C4-2B (cell line): ENCODE measurements around the gene PLXNA2.

ENCODE experiments used
- H3K27ac ChIP-seq: fragments of 450-650 bp; 2 replicates; pipeline ENCODE4 v1.5.1; 2017
- ZFX ChIP-seq: fragments of 450-650 bp; IDR thresholded peaks from 2 replicates; pipeline ENCODE4 v1.6.1; 2017
- TF ChIP-seq, protein P1 (sequence below): fragments of 450-650 bp; conservative IDR thresholded peaks from 2 replicates; pipeline ENCODE4 v1.5.1; 2017; ENCODE audit warnings: mild to moderate bottlenecking

The PLXNA2 gene

DNA sequence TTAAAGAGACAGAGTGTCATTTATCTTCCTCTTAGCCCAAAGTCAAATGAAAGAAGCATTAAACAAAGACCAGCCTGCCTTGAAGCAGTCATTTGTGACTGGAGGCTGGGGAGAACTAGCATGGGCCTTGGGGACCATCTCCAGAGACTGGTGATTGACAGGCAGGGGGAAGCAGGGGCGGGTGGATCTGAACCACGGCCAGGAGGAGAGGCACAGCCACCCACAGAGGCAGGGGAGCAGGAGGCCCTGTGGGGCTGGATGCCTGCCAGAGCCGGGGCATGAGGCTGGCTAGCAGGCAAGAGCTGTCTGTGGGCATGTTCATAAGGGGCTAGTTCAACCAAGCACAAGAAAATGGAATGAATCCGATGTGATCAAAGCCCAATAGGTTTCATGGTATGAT, 73.9 kb downstream of the PLXNA2 start:
- TF ChIP-seq, protein P1, sequence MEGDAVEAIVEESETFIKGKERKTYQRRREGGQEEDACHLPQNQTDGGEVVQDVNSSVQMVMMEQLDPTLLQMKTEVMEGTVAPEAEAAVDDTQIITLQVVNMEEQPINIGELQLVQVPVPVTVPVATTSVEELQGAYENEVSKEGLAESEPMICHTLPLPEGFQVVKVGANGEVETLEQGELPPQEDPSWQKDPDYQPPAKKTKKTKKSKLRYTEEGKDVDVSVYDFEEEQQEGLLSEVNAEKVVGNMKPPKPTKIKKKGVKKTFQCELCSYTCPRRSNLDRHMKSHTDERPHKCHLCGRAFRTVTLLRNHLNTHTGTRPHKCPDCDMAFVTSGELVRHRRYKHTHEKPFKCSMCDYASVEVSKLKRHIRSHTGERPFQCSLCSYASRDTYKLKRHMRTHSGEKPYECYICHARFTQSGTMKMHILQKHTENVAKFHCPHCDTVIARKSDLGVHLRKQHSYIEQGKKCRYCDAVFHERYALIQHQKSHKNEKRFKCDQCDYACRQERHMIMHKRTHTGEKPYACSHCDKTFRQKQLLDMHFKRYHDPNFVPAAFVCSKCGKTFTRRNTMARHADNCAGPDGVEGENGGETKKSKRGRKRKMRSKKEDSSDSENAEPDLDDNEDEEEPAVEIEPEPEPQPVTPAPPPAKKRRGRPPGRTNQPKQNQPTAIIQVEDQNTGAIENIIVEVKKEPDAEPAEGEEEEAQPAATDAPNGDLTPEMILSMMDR: no peak
- TF ChIP-seq ZFX: no peak
- H3K27ac ChIP-seq: no peak overlapping the region

DNA sequence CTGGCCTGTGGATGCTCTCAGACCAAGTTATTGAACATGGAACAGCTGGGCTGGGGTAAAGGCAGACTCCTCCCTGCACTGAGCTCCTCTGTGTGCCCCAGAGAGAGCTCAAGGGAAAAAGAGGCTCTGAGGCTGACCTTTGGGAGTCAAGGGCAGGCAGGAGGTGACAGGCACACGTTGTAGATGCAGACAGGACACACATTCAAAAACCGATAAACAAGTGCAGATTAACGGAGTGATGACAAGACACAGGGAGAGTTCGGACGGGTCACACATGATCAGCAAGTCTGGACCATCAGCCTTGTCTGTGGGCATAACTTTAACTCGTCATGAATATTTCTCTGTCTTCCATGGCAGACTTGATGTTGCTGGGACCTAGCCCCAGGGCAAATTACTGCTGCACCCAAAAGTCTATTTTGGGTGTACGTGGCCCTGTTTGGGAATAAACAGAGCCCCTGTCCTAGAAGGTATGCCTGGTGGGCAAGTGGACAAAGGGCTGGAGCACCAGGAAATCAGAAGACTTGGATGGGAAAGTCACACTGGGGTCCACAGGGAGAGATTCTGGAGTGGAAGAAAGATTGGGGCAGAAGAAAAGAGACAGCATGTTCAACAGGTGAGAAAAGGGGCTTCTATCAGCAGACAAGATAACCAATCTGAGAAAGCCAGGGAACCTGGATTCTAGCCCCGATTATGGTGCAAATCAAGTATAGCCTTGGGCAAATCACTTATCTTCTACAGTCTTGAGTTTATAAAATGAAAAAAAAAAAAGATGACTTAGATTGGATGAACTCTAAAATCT, 74.9 kb downstream of the PLXNA2 start:
- TF ChIP-seq, protein P1: no peak
- no peak for TF ChIP-seq ZFX
- no peak overlapping the region for H3K27ac ChIP-seq

DNA sequence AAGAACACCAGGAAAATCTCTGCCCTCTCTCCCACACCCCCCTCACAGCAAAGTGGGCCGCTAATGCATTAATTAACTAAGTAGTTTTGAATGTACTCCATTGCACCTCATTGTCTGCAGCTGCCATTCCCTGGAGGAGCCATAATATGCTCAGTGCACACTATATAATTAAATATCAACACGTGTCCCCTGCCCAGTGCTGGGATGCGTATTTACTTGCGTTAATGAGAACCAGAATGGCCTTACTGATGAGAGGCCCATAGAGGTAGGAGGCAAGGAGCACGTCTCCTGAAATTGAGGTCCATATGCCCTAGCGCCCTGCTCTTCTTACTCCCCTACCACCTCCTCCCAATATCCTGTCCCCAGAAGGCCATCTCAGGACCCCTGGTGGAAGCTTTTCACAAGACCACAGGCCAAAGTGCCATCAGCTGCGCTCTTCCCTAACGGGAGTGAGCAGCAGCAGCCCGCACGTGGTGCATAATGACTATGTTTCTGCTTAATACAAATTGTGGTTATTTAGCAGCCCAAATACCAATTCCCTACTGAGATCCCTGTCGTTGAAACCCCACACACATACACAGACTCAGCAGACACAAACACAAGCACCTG, 76.8 kb downstream of the PLXNA2 start:
- TF ChIP-seq, protein P1: no peak
- no peak for TF ChIP-seq ZFX
- H3K27ac ChIP-seq: no peak overlapping the region

DNA sequence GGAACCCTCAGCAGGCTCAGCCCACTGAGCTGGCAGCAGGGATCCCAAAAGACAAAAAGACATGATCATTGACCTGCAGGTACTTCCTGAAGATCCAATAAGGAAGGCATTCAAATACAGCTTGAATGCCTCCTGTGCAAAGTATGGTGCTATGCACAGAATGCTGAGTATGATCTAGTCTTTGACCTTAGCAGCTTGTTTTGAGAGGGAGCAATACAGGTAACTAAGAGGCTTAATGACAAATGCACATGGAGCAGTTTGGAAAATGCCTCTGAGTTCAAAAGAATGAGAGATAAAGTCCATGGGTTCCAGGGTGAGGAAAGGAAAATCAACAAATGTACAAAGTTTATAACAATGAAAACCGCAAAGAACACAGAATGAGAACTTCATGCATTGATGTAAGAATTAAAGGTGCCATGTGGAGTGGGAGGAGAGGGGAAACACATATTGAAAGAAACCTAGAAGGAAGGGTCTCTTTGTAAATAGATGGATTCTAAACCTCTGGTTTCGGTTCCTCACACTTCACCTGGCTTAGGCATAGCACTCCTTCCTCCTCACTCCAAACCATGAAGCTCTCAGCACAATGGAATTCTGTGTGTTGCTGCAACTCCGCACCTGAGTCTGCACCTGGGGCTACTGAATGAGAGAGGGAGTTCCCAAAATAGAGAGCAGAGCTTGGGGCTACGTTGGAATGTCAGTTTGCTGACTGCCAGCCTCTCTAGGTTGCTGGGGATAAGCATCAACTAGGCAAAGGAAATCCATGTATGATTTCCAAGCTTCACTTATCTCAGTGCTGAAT, 77.6 kb downstream of the PLXNA2 start:
- no peak for TF ChIP-seq ZFX
- TF ChIP-seq, protein P1: no peak
- H3K27ac ChIP-seq: no peak overlapping the region

DNA sequence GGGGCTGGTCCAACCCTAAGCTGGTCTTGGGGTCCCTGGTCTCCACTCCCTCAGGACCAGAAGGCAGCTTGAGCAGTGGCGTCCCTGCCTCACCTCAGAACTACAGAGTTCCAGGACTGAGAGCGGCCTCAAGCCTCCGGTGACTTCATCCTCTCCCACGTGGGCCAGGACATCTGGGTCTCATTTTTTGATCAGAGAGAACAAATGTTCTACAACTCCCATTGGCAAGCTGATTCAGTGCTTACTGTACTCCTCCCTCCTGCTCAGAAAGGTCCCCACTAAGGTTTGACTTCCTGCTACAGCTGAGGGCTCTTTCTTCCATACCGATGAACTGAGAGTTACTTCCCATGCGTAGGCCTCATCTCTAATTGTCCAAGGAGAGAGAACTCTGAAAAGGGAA, 78.5 kb downstream of the PLXNA2 start:
- TF ChIP-seq, protein P1: no peak
- TF ChIP-seq ZFX: no peak
- no peak overlapping the region for H3K27ac ChIP-seq

DNA sequence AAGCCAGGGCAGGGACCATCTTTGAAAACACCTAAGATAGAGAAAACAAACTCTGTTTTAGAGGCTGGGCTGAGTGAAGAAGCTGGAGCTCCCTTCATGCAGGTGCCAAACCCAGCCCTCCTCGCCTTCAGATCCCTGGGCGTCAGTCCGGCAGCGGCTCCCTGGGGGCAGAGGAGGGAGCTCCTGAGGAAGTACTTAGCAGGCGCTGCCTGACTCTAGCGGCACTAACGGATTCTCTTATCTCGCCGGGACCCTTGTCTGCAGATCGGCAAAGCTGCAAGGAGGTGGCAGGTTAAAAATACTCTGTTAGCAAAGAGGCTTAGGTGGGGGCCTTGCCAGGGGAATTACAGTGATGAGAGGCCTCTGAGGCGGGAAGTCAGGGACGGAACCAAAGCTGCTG, 79.6 kb downstream of the PLXNA2 start:
- no peak for TF ChIP-seq ZFX
- TF ChIP-seq, protein P1: no peak
- no peak overlapping the region for H3K27ac ChIP-seq

DNA sequence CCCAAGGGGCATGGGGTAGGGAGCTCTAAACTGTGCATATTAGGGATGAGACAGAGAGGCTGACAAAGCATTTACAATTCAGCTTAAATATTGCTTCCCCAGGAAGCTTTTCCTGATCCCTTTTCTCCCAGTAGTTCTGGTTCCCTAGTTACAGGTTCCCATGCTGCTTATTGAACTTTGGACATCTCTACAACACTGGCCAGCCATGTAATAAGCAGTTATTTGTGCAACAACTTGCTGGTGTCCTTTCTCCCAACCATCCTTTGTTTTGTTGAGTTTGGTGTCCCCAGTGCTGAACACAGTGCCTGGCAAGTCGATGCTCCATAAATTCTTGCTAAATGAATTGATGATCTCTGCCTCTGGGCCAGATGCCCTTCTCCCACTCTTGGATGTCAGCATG, 80.6 kb downstream of the PLXNA2 start:
- TF ChIP-seq ZFX: no peak
- TF ChIP-seq, protein P1: no peak
- H3K27ac ChIP-seq: no peak overlapping the region
